Testis (tissue), 3 donors: Measurements from ENCODE around the gene GLIS1. TPM values are rescaled to one million over a fixed set of nuclear protein-coding genes. Genes with fewer than 3 reads are reported as not detected.

Experiments used
- DNase-seq: peaks from one replicate; pipeline ENCODE4 v3.0.0-alpha.2; 2019
- H3K27ac ChIP-seq, 2 donors: fragments of 200-600 bp; sonication (generic); one replicate each; pipeline ENCODE4 v1.5.1; 2019
- H3K27me3 ChIP-seq: fragments of 200-600 bp; sonication (generic); one replicate; pipeline ENCODE4 v1.5.1; 2019
- H3K36me3 ChIP-seq: fragments of 200-600 bp; sonication (generic); one replicate; pipeline ENCODE4 v1.5.1; 2017; ENCODE audit warnings: low read depth; ENCODE audit errors: missing control alignments
- H3K4me1 ChIP-seq: fragments of 200-600 bp; sonication (generic); one replicate; pipeline ENCODE4 v1.5.1; 2019
- H3K4me3 ChIP-seq, 2 donors: fragments of 200-600 bp; sonication (generic); one replicate each; pipeline ENCODE4 v1.5.1; 2017 to 2019
- H3K9me3 ChIP-seq: fragments of 200-600 bp; sonication (generic); one replicate; pipeline ENCODE4 v1.5.1; 2017
- POLR2A ChIP-seq: fragments of 450-650 bp; IDR thresholded peaks from one replicate; pipeline ENCODE4 v1.6.1; 2017; ENCODE audit warnings: antibody characterized with exemption, mild to moderate bottlenecking, moderate library complexity
- WGBS, 2 donors: methylation state at CpG; one replicate each; pipeline ENCODE4 v1.1.5; 2018; 5-methylcytosine and 5-hydroxymethylcytosine counted together
- intact Hi-C: fragments of 100-400 bp; cut with DNase I; formaldehyde crosslinking; loops from one replicate; pipeline ENCODE4 v1.15.1; 2023; ENCODE audit warnings: low total_unique reads
- polyA plus RNA-seq: library from polyadenylated mRNA; stranded (reverse); fragments of 350-450 nt; fragmentation: Illumina TruSeq; extraction: RNeasy Lipid Tissue Mini Kit (QIAGEN cat#74804); gene quantifications from one replicate; pipeline ENCODE4 v1.2.3, GENCODE V29; 2014; ENCODE audit warnings: low read depth, low replicate concordance; ENCODE audit not compliant: insufficient read depth
- total RNA-seq, 2 donors: library from RNA; depleted of rRNA; stranded (reverse); fragments of >200 nt; gene quantifications; one replicate each; pipeline ENCODE4 v1.2.3, GENCODE V29; 2016
- TF ChIP-seq, protein P1 (sequence below), 3 experiments: fragments of 450-650 bp in 2 of 3; fragments of 200-600 bp in 1 of 3; sonication (generic) in 1 of 3; IDR thresholded peaks; one replicate each; pipeline ENCODE4 v1.5.1; 2016 to 2019; ENCODE audit warnings: antibody characterized with exemption in 3 of 3, mild to moderate bottlenecking in 2 of 3, moderate library complexity in 1 of 3

The GLIS1 gene
- total and polyA plus RNA-seq, 3 donors from 2014 or later = 2.9 to 6.1 (median 3.8) TPM

DNA sequence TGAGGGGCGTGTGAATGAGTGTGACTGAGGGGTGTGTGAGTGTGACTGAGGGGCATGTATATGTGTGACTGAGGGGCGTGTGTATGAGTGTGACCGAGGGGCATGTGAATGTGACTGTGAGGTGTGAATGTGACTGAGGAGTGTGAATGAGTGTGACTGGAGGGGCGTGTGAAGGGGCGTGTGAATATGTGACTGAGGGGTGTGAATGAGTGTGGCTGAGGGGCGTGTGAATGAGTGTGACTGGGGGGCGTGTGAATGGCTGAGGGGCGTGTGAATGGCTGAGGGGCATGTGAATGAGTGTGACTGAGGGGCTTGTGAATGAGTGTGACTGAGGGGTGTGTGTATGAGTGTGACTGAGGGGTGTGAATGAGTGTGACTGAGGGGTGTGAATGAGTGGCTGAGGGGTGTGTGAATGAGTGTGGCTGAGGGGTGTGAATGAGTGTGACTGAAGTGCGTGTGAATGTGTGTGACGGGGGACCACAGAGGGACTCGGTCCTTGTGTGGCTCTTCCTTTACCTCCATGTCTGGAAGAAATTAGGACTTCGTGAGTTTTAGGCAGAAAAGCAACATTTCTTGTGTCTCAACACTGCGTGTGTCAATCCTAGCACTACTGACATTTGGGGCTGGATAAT, 105.8 kb downstream of the GLIS1 start:
- 71 to 85% methylated on average over 13 of the region's 13 CpGs for WGBS, 2 donors
- no peak for DNase-seq
- no peaks in the 10 kb centered on the region for H3K9me3 ChIP-seq
- TF ChIP-seq, protein P1, sequence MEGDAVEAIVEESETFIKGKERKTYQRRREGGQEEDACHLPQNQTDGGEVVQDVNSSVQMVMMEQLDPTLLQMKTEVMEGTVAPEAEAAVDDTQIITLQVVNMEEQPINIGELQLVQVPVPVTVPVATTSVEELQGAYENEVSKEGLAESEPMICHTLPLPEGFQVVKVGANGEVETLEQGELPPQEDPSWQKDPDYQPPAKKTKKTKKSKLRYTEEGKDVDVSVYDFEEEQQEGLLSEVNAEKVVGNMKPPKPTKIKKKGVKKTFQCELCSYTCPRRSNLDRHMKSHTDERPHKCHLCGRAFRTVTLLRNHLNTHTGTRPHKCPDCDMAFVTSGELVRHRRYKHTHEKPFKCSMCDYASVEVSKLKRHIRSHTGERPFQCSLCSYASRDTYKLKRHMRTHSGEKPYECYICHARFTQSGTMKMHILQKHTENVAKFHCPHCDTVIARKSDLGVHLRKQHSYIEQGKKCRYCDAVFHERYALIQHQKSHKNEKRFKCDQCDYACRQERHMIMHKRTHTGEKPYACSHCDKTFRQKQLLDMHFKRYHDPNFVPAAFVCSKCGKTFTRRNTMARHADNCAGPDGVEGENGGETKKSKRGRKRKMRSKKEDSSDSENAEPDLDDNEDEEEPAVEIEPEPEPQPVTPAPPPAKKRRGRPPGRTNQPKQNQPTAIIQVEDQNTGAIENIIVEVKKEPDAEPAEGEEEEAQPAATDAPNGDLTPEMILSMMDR (IDR thresholded peaks at IDR 0.05) = no peak
- TF ChIP-seq POLR2A = no peak
- no peaks in the 10 kb centered on the region for H3K27me3 ChIP-seq
- H3K36me3 ChIP-seq = no peaks in the 10 kb centered on the region
- no peak overlapping the region for H3K27ac ChIP-seq
- no peaks in the 10 kb centered on the region for H3K4me1 ChIP-seq
- H3K4me3 ChIP-seq = no peak overlapping the region
- intact Hi-C loops = no loop called here

DNA sequence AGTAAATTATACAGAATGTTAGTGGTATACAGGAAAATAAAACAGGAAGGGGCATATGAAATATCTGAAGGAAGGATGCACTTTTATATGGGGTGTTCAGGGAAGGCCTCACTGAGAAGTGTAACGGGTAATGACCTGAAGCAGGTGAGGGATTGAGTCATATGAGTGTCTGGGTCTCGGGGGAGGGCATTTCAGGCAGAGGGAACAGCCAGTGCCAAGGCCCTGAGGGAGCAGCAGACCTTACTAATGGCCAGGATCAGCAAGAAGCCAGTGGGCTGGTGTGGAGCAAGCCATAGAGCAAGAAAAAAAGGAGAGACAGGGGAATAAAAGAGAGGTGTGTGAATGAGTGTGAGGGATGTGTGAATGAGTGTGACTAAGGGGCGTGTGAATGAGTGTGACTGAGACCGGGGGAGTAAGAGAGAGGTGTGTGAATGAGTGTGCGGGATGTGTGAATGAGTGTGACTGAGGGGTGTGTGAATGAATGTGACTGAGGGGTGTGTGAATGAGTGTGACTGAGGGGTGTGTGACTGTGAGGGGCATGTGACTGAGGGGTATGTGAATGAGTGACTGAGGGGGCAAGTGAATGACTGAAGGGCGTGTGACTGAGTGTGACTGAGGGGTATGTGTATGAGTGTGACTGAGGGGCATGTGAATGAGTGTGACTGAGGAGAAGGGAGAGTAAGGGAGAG, 107.2 kb downstream of the GLIS1 start:
- Histone ChIP-seq H3K4me1 (no peaks in the 10 kb centered on the region), H3K9me3 (no peaks in the 10 kb centered on the region), H3K36me3 (no peaks in the 10 kb centered on the region), H3K27ac (no peak overlapping the region), H3K27me3 (no peaks in the 10 kb centered on the region), H3K4me3 (no peak overlapping the region)
- DNase-seq = no peak
- WGBS, 2 donors = 82 to 91% methylated on average over 6 of the region's 6 CpGs
- no peak for TF ChIP-seq POLR2A
- TF ChIP-seq, protein P1 (IDR thresholded peaks at IDR 0.05) = no peak
- intact Hi-C loops = no loop called here

DNA sequence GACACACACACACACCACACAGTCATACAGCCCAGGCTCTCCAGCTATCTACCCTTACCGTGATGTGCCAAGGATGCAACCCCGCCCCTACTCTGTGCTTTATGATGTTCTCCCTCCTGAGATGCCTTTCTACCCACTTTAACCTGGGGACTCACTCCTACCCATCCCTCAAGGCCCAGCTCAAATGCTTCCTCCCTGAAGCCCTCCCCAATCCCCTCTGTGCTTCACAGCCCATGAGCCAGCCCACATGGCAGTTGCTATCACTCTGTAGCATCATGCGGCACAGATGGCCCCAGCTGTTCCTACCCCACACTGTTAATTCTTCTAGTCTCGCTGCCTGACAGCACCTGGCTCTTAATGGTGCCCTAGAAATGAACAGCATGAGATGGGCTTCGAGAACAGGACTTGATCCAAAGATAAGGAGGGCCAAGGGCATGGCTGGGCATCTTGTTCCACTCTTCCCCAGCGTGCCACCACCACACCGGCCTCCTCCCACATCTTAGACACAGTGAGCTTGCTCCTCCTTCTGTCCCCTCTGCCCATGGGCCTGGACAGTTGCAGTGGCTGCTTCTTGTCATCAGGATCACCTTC, 109.8 kb downstream of the GLIS1 start:
- WGBS, 2 donors = 90 to 91% methylated on average over 7 of the region's 7 CpGs
- no peaks in the 10 kb centered on the region for H3K36me3 ChIP-seq
- no peaks in the 10 kb centered on the region for H3K27me3 ChIP-seq
- no peaks in the 10 kb centered on the region for H3K9me3 ChIP-seq
- no peak overlapping the region for H3K27ac ChIP-seq
- no peak overlapping the region for H3K4me3 ChIP-seq
- TF ChIP-seq POLR2A = no peak
- TF ChIP-seq, protein P1 (IDR thresholded peaks at IDR 0.05) = no peak
- DNase-seq = no peak
- intact Hi-C loops = no loop called here
- H3K4me1 ChIP-seq = no peaks in the 10 kb centered on the region

DNA sequence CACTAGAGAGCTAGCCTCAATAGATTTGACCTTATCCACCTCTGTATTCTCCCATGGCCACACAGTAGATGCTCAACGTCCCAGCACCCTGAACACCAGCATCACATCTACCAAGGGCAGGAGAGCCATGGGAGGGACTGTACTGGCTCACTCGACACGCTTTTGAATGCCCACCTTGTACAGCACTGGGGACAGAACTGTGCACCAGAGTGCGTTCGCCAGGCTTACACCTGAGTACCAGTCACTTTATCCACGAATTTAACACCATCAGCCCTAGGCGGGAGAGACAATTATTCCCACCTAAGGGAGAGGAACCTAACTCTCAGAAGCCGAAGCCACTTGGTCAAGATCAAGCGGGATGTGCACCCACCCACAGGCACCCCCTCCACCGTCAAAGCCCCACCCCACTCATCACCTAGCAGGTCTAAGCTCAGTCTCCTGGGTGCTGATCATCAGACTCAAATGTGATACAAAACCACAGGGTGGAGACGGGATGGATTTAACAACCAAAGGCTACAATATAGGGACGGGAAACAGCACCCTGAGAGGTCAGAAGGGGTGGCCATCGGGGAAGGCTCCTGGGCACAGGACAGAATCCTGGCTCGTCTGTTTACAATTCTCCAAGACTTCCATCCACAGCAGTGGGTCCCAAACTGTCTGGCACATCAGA, 110.5 kb downstream of the GLIS1 start:
- no peak for DNase-seq
- no peak overlapping the region for H3K27ac ChIP-seq
- H3K4me3 ChIP-seq = no peak overlapping the region
- no peaks in the 10 kb centered on the region for H3K4me1 ChIP-seq
- H3K27me3 ChIP-seq = no peaks in the 10 kb centered on the region
- WGBS, 2 donors = 91 to 93% methylated on average over 13 to 14 of the region's 14 CpGs
- intact Hi-C loops = no loop called here
- TF ChIP-seq, protein P1 (IDR thresholded peaks at IDR 0.05) = no peak
- TF ChIP-seq POLR2A = no peak
- no peaks in the 10 kb centered on the region for H3K36me3 ChIP-seq
- H3K9me3 ChIP-seq = no peaks in the 10 kb centered on the region
